DLD1 (cell line): ENCODE data around the gene CTPS2.
"Not testable (repeated sequence)": the region's sequence is repeated elsewhere in the genome, so short reads cannot be mapped to it uniquely, and the experiment has no call there.

Experiments used
- in situ Hi-C: cut with HindIII; loops from 2 replicates; pipeline ENCODE4 v1.10.0; 2017; ENCODE audit warnings: low sequenced_read_pairs

CTPS2 gene, protein sequence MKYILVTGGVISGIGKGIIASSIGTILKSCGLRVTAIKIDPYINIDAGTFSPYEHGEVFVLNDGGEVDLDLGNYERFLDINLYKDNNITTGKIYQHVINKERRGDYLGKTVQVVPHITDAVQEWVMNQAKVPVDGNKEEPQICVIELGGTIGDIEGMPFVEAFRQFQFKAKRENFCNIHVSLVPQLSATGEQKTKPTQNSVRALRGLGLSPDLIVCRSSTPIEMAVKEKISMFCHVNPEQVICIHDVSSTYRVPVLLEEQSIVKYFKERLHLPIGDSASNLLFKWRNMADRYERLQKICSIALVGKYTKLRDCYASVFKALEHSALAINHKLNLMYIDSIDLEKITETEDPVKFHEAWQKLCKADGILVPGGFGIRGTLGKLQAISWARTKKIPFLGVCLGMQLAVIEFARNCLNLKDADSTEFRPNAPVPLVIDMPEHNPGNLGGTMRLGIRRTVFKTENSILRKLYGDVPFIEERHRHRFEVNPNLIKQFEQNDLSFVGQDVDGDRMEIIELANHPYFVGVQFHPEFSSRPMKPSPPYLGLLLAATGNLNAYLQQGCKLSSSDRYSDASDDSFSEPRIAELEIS

DNA sequence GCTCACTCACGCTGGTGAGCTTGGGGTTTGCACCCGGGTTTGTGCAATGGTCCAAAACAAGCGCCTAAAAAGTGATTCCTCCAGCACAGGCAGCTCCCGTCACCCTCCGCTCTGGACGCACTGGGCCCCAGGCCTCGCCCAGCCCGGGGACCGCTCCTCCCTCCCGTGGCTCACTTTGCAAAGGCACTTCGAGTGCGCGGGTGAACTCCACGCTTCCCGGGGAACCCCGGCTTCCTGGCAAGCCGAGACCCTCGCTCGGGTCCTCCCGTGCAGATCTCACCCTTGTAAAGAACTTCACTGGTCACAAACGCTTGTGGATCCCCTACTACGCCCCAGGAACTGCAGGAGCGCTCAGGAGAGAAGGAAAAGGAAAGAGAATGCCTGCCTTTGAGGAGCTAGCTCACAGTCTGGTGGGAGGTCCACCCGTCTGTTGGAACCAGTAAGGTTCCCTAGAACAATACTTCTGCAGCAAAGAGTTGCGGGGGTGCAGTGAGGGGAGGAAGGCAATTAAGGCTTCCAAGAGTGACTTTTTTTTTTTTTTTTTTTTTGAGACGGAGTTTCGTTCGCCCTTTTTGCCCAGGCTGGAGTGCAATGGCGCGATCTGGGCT is at the start of gene CTPS2:
Gene CTPS2, minus strand, starts transcription at position 122 of the 608 bp plus-strand sequence. CDS start 9,767 bp downstream, outside the sequence.
- in situ Hi-C loops = no loop called here

GRCh38 chrX:16761500-16761899 is 49.0 kb upstream of the CTPS2 start:
- in situ Hi-C loops = not testable (repeated sequence)

- in situ Hi-C loops = no loop called here
Measured at GRCh38 chrX:16756724-16757123, 44.3 kb upstream of the CTPS2 start.

DNA sequence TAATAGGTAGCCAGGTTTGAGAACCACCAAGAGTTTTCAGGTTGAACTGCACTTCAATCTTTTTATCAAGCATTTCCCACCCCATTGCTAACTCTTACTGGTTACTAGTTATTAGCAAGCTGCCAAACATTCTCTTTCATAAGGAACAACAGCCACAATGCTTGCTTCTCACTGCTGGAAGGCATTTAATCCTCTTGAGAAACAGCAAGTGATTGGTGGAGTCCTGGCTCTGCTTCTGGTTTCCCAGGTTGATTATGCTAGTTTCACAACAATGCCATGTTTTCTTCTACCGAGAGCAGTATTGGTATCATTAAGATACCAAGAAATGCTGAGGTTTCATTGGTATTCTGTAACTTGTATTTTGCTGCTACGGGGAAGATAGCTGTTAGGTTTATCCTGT is 41.5 kb upstream of the CTPS2 start:
- in situ Hi-C loops = no loop called here

DNA sequence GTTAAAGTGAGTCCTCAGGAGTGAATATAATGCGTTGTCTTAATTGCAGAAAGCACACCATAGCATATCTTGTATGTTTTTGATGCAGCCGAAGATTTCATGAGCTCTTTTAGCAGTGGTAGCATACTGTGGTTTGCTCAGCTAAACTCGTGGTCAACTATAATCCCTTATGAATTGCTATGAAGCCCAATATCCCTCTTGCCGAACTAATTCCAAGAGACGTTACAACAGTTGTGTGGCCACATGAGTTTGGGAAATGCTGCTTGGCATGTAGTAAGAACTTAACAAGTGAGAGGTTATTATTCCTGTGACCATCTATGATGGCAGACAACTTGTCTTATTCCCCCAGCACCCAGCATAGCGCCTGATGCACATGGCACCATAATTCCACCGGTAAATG is 37.7 kb upstream of the CTPS2 start:
- in situ Hi-C loops = no loop called here

GRCh38 chrX:16748425-16748824 is 36.0 kb upstream of the CTPS2 start:
- in situ Hi-C loops = no loop called here

DNA sequence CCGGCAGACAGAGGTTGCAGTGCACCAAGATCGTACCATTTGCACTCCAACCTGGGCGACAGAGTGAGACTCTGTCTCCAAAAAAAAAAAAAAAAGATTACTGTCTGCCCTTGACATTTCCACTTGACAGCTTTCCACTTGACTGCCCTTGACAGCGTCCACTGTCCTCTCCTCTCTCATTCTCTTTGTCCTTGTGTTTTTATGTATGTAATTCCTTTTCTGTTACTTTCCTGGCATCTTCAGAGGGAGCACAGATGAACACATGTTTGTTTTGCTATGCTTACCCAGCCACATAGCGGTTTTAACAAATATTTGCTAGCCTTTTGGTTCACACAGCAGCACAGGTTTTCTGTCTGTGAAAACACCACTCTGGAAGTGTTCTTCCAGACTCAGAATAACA is 33.2 kb upstream of the CTPS2 start:
- in situ Hi-C loops = no loop called here

DNA sequence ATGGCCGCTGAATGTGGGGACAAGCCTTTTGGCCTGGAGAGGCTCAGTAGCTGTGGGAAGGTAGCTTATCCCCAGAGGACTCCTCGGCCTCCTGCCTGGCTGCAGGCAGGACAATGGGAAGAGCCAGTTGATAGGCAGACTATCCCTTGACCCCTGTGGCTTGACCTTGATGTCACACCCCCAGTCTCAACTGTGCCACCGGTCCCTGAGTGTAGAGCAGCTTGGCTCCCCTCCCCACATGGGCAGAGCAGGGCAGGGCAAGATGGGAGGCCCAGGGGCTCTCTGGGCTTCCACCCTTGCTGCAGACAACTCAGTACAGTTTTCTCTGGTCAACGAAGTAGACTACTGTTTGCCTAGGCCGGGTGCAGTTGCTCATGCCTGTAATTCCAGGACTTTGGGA is 32.6 kb upstream of the CTPS2 start:
- in situ Hi-C loops = no loop called here

GRCh38 chrX:16743604-16744325 is 31.3 kb upstream of the CTPS2 start:
- in situ Hi-C loops = no loop called here

DNA sequence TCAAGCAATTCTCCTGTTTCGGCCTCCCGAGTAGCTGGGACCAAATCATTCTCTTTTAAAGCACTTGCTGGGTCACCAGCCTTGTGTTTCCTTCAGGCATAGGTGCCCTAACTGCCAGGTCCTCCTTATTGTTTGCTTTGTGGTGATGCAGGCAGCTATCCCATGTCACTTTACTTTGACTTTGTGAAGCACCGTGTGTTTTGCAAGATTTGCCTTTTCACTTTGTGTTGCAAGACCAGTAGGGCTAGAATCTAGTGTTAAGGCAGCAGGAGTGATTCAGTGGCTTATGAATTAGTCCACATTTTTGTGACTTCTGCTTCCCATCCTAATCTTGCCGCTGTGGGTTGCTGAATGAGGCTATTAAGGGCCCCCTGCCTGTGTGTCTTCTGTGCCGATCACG is 27.1 kb upstream of the CTPS2 start:
- in situ Hi-C loops = no loop called here

DNA sequence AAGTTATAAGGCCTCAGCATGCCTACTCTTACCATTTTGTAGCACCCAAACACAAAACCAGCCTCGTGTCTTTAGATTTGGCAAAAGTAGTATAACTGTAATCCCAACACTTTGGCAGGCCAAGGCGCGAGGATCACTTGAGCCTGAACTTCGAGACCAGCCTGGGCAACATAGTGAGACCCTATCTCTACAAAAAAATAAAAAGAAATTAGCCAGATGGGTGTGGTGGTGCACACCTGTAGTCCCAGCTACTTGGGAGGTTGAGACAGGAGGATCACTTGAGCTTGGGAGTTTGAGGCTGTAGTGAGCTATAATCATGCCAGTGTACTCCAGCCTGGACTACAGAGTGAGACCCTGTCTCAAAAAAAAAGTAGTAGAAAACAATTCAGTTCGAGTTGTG is 24.6 kb upstream of the CTPS2 start:
- in situ Hi-C loops = no loop called here

DNA sequence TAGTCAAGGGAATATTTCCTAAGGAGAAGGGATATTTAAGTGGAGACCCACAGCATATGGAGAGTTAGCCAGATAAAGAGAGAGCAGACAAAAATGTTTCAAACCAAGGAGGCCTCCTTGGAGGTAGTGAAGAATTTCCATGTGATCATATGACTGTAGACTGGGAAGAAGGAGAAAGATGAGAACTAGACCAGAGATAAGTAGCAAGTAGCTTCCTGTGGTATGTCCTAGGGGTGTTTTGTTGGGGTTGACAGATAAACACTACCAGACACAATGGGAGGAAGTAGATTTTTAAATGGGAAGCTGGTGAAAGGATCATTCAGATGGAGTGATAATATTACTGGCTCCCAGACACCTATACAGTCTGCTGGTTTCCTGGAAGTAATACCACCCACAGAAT is 20.5 kb upstream of the CTPS2 start:
- in situ Hi-C loops = no loop called here

- in situ Hi-C loops = no loop called here
Measured at GRCh38 chrX:16730450-16730849, 18.0 kb upstream of the CTPS2 start.

- in situ Hi-C loops = no loop called here
Measured at GRCh38 chrX:16727637-16728036, 15.2 kb upstream of the CTPS2 start.

DNA sequence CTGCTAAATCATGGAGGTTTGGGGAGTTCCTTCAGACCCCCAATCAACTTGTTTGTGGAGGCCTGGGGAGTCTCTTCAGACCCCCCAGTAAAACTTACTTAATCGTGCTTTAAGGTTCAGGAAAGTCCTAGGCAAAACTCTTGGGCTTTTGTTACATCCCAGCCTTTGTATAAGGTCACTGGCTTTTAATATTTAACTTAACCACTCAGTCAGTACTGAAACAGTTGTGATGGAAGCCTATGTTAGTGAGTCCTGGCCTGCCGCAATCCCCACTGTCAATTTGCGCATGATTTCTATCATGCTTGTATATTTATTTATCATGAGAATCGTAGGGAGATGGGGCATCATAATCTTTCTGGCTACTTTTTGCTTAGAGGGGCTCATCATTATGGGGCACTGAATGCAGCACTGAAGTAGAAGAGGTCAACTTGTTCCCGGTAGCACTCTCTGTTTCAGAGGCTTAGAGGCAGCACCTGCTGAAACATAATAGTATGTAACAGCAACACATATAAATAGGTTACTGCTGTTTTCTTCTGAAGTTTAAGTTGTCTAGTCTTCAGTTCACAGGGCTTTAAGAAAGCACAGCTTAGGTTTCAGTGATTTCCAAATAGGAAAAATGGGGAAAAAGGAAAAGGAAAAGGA is 14.0 kb upstream of the CTPS2 start:
- in situ Hi-C loops = not testable (repeated sequence)

GRCh38 chrX:16725072-16725471 is 12.6 kb upstream of the CTPS2 start:
- in situ Hi-C loops = no loop called here

GRCh38 chrX:16722481-16722880 is 10.0 kb upstream of the CTPS2 start:
- in situ Hi-C loops = no loop called here

DNA sequence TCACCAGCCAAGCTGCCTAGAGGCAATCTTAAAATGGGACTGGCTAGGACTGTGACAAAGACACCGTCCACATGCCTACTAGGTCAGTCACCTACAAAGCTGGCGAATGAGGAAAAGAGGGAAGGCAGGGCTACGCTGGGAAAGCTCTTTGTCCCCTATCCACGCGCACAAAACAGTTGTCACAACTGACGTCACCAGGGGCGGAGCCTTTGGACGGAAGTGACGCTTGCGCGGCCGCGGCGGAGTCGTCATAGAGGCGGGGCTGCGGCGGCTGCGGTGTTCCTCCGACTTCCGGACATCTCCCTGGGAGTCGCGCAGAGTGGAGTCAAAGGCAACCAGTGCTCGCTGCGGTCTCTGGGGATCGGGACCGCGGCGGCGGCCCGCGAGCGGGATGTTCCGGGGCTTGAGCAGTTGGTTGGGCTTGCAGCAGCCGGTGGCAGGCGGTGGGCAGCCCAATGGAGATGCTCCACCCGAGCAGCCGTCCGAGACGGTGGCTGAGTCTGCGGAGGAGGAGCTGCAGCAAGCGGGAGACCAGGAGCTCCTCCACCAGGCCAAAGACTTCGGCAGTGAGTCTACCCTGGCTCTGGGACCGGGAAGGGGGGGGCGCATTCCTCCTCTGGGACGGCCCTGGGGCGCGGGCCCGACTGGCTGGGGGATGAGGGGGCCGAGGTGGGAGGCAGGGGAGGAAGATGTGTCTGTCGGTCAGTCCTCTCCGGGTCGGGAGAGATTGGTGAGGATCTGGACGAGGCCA is 7.0 kb upstream of the CTPS2 start, which contains the start of gene SYAP1:
Gene SYAP1, plus strand, starts transcription at position 279 of the 751 bp plus-strand sequence. Its CDS starts 113 bp downstream, at position 392.
- in situ Hi-C loops = no loop called here

GRCh38 chrX:16718824-16719333 is 6.4 kb upstream of the CTPS2 start:
- in situ Hi-C loops = no loop called here

DNA sequence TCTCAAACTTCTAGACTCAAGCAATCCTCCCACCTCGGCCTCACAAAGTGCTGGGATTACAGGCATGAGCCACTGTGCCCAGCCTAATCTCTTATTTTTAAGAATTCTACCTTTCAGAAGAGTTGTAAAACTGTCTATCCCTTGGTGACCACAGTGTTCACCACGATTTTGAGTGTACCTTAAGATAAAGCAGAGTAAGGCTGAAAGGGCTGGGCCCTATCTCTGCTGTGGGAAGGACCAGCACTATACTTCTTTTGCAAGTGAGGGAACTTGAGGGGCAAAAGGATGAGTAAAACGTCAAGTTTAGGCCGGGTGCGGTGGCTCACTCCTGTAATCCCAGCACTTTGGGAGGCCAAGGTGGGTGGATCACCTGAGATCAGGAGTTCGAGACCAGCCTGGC is 4.0 kb upstream of the CTPS2 start:
- in situ Hi-C loops = not testable (repeated sequence)
